Measurements from ENCODE around the gene BICRAL. TPM values are rescaled to one million over a fixed set of nuclear protein-coding genes. Genes with fewer than 3 reads are reported as not detected.
A peak's percentile ranks its signal among the peaks of the same experiment; 100 is the strongest.

The BICRAL gene
- total RNA-seq, 3 donors from 2014 or later = 16.7 to 25.2 (median 16.8) TPM

DNA sequence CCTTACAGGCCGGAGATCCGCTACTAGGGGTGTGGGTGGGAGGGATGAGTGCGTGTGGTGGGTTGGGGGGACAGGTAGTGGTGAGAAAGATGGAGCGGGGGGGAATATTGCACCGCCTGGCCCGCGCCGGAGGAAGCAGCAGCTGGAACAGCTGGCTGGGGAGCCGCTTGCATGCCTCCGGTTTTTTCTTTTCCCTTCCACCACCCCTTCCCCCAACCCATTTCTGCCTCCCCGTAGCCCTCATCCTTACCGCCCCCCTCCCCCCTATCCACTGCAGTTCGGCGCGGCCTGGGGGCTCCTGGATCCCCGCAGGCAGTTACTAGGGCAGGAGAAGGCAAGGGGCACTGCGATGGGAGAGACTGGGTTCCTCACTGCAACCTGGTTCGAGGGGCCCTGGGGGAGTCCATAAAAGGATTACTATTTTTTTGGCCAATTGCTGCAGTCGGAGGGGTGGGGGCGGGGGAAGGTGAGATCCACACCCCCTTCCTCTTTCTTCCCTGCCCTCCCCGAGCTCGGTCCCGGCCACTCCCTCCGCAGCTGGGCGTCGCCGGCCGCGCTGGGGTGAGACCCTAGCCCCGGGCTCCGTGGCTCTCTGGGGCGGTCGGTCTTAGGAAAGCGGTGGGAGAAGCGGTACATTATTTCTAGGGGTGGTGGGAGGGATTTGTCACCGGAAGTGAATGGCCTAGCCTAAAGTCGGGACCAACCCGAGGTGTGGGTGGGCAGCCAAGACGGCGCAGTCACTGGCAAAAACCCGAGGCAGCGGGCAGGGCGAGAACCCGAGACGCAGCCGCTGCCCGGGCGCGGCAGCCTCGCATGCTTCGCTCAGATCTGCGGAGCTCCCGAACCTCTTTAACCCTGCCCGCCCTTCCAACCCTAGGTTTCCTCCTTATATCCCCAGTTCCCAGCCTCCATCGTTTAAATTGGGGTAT lies 35.1 kb upstream of the BICRAL start:
- H3K4me3 ChIP-seq = peak overlapping the region; percentile 61 to 98 (median 95)
- TF ChIP-seq POLR2A (IDR thresholded peaks at IDR 0.05) = peak; percentile 19
- TF ChIP-seq, protein P1, sequence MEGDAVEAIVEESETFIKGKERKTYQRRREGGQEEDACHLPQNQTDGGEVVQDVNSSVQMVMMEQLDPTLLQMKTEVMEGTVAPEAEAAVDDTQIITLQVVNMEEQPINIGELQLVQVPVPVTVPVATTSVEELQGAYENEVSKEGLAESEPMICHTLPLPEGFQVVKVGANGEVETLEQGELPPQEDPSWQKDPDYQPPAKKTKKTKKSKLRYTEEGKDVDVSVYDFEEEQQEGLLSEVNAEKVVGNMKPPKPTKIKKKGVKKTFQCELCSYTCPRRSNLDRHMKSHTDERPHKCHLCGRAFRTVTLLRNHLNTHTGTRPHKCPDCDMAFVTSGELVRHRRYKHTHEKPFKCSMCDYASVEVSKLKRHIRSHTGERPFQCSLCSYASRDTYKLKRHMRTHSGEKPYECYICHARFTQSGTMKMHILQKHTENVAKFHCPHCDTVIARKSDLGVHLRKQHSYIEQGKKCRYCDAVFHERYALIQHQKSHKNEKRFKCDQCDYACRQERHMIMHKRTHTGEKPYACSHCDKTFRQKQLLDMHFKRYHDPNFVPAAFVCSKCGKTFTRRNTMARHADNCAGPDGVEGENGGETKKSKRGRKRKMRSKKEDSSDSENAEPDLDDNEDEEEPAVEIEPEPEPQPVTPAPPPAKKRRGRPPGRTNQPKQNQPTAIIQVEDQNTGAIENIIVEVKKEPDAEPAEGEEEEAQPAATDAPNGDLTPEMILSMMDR (IDR thresholded peaks at IDR 0.05) = no peak
- TF ChIP-seq POLR2AphosphoS5 (IDR thresholded peaks at IDR 0.05) = peak; percentile 86 to 87 (median 87)
- no peaks in the 10 kb centered on the region for H3K27me3 ChIP-seq
- intact Hi-C loops (cut with DNase I; ENCODE audit: low total_unique reads) = loop anchor here (5.0 kb wide), 1 partner anchor 36 kb away; the partner anchor contains the start of gene BICRAL
- H3K4me1 ChIP-seq = peaks cover 5 to 10% of the 10 kb centered on the region in 2 donors
- peak overlapping the region; percentile 85 to 93 for H3K27ac ChIP-seq
- DNase-seq (ENCODE audit: low spot score in 2 of 2) = peak; percentile 78 to 80
- H3K36me3 ChIP-seq = no peaks in the 10 kb centered on the region
- H3K9me3 ChIP-seq = no peaks in the 10 kb centered on the region

DNA sequence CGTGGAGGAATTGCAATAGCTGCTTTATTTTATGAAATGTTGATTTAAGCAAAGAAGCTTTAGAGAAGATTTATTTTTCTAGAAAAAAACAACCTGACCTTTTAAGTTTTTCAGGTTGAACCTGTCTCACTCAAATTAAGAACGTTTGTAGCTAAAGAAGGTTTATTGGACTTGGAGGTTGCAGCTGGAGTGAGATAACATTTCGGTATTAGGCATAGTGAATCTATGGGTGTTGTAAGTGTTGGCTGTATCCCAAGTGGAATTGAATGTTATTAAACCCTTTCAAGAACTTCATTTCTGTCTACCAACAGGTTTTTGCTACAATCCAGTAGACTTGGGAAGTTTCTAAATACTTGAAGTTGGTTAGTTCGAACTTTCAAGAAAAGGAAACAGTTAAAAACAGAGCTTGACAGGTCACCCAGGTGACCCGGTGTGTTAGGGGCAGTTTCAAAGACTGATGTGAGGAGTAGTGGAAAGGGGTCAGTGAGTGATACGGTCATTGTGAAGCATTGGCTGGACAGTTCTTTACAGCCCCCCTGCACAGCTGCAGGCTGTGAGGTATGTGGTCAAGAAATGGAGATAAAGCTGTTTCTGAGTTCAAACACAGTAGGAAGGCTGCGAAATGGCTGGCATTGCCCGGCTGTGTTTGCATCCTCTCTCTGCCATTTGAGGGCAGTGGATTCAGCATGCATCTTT lies 33.5 kb upstream of the BICRAL start:
- Histone ChIP-seq H3K4me1 (peaks cover 5 to 10% of the 10 kb centered on the region in 2 donors), H3K27ac (peak overlapping the region; percentile 30 to 43), H3K4me3 (peak overlapping the region in 2 of 3 donors; percentile 16 to 61), H3K27me3 (no peaks in the 10 kb centered on the region), H3K9me3 (no peaks in the 10 kb centered on the region), H3K36me3 (no peaks in the 10 kb centered on the region)
- no peak for DNase-seq (ENCODE audit: low spot score in 2 of 2)
- intact Hi-C loops (cut with DNase I; ENCODE audit: low total_unique reads) = loop anchor here (5.0 kb wide), 1 partner anchor 34 kb away; the partner anchor contains the start of gene BICRAL
- TF ChIP-seq, protein P1 (IDR thresholded peaks at IDR 0.05) = no peak
- TF ChIP-seq POLR2A (IDR thresholded peaks at IDR 0.05) = no peak
- TF ChIP-seq POLR2AphosphoS5 (IDR thresholded peaks at IDR 0.05) = no peak

GRCh38 chr6:42751055-42751454 lies 30.8 kb upstream of the BICRAL start:
- DNase-seq (ENCODE audit: low spot score in 2 of 2) = no peak
- no peak overlapping the region for H3K27ac ChIP-seq
- H3K27me3 ChIP-seq = no peaks in the 10 kb centered on the region

GRCh38 chr6:42754759-42755158 lies 27.1 kb upstream of the BICRAL start:
- Histone ChIP-seq H3K4me1 (no peaks in the 10 kb centered on the region), H3K9me3 (no peaks in the 10 kb centered on the region), H3K27ac (no peak overlapping the region), H3K36me3 (no peaks in the 10 kb centered on the region), H3K27me3 (no peaks in the 10 kb centered on the region), H3K4me3 (no peak overlapping the region)
- intact Hi-C loops (cut with DNase I; ENCODE audit: low total_unique reads) = no loop called here
- TF ChIP-seq POLR2A (IDR thresholded peaks at IDR 0.05) = no peak
- TF ChIP-seq, protein P1 (IDR thresholded peaks at IDR 0.05) = no peak
- no peak for TF ChIP-seq POLR2AphosphoS5 (IDR thresholded peaks at IDR 0.05)
- no peak for DNase-seq (ENCODE audit: low spot score in 2 of 2)

More at GRCh38 chr6:42751055-42751454, 30.8 kb upstream of the BICRAL start:
- Histone ChIP-seq H3K4me3 (no peak overlapping the region), H3K36me3 (no peaks in the 10 kb centered on the region), H3K9me3 (no peaks in the 10 kb centered on the region), H3K4me1 (peaks cover 0 to 5% of the 10 kb centered on the region in 2 donors)
- intact Hi-C loops (cut with DNase I; ENCODE audit: low total_unique reads) = no loop called here
- no peak for TF ChIP-seq POLR2AphosphoS5 (IDR thresholded peaks at IDR 0.05)
- TF ChIP-seq, protein P1 (IDR thresholded peaks at IDR 0.05) = no peak
- TF ChIP-seq POLR2A (IDR thresholded peaks at IDR 0.05) = no peak

Data from breast epithelium (tissue), 4 donors.